Heart right ventricle (tissue), 16 donors: ENCODE results near the gene FBXL20. TPM values are rescaled to one million over a fixed set of nuclear protein-coding genes. Genes with fewer than 3 reads are reported as not detected.

Source experiments
- ATAC-seq, 8 donors: fragments of 200-7000 bp; cut with Tn5 transposase; one replicate each; pipeline ENCODE4 v1.9.1; 2020; ENCODE audit warnings: mild to moderate bottlenecking in 8 of 8, moderate library complexity in 8 of 8, moderate number of reproducible peaks in 1 of 8
- DNase-seq, 2 donors: peaks; one replicate each; pipeline ENCODE4 v3.0.0-alpha.2; 2020
- H3K27ac ChIP-seq, 10 donors: fragments of 200-600 bp; sonication (generic) in 2 of 10; one replicate each; pipeline versions ENCODE4 v1.5.0 to v1.8.0; 2020 to 2022; ENCODE audit warnings: mild to moderate bottlenecking in 3 of 10
- H3K27me3 ChIP-seq, 7 donors: fragments of 200-600 bp; one replicate each; pipeline ENCODE4 v1.8.0; 2021 to 2022; ENCODE audit warnings: mild to moderate bottlenecking in 2 of 7
- H3K36me3 ChIP-seq, 9 donors: fragments of 200-600 bp; sonication (generic) in 1 of 9; one replicate each; pipeline versions ENCODE4 v1.5.0 to v1.8.0; 2020 to 2022; ENCODE audit warnings: mild to moderate bottlenecking in 2 of 9
- H3K4me1 ChIP-seq, 9 donors: fragments of 200-600 bp; sonication (generic) in 1 of 9; one replicate each; pipeline versions ENCODE4 v1.5.0 to v1.8.0; 2020 to 2022; ENCODE audit warnings: mild to moderate bottlenecking in 4 of 9
- H3K4me3 ChIP-seq, 10 donors: fragments of 200-600 bp; sonication (generic) in 2 of 10; one replicate each; pipeline versions ENCODE4 v1.5.0 to v1.8.0; 2020 to 2022; ENCODE audit warnings: mild to moderate bottlenecking in 7 of 10, moderate library complexity in 2 of 10
- H3K9me3 ChIP-seq, 11 donors: fragments of 200-600 bp in 10 of 11; sonication (generic) in 2 of 11; one replicate each; pipeline versions ENCODE4 v1.5.0 to v1.8.0; 2013 to 2022; ENCODE audit warnings: mild to moderate bottlenecking in 2 of 11, control low read depth in 1 of 11, moderate library complexity in 1 of 11
- CTCF ChIP-seq, 9 donors: fragments of 200-600 bp; sonication (generic) in 2 of 9; IDR thresholded peaks; one replicate each; pipeline versions ENCODE4 v1.5.0 to v1.8.0; 2021 to 2022; ENCODE audit warnings: antibody characterized with exemption in 9 of 9, mild to moderate bottlenecking in 5 of 9, moderate library complexity in 1 of 9
- WGBS, 2 donors: extraction: QIAGEN DNeasy Blood & Tissue Kit; methylation state at CpG; one replicate each; pipeline ENCODE4 v1.1.7; 2013; ENCODE audit warnings: inconsistent platforms in 1 of 2; 5-methylcytosine and 5-hydroxymethylcytosine counted together
- intact Hi-C, 10 donors: fragments of 100-400 bp; cut with DNase I; formaldehyde crosslinking; loops; one replicate each; pipeline versions ENCODE4 v1.11.1 to v1.14.2; 2022
- polyA plus RNA-seq, 2 donors: library from polyadenylated mRNA; stranded (reverse); fragments of 200-250 nt; gene quantifications; one replicate each; pipeline ENCODE4 v1.2.3, GENCODE V29; 2013
- total RNA-seq, 10 donors: library from RNA; stranded (reverse); fragmentation: NEBNext Ultra II Directional in 3 of 10; extraction: Animal tissue kit (Norgen Biotek cat#: 25700) in 3 of 10; gene quantifications; one replicate each; pipeline versions ENCODE4 v1.2.1 to v1.2.4, GENCODE V29; 2021 to 2023
- donor health status: Arrhythmogenic right ventricular cardiomyopathy.
- donor health status: ischemic (EF 13 %, LVEDD 7.1; RV severe dilation, severe dysfunction).
- donor health status: healthy with polysubstance abuse.
- donor health status: DM: no; HTN: yes; CAD: no.
- donor health status: DM: no; HTN: no; CAD: no.
- donor health status: ischemic (EF 25% LVEDD 6.9; RV normal size, moderate dysfunction).
- donor health status: ischemic (EF 25% LVEDD 5.7; RV mildly dilated, moderate dysfunction).
- donor health status: healthy.
- donor health status: DM: yes; HTN: yes; CAD: no.
- donor health status: Ischemic cardiomyopathy.
- donor health status: ischemic (EF 35%, LVEDD 5.7; RV mildly dilated, moderate dysfunction).
- donor health status: nonischemic (EF 11% LVEDD 7.7; RV severe dilation, severe dysfunction).
- donor health status: DM: yes; HTN: yes; CAD: no.
- donor health status: PGD.
- donor health status: ischemic (EF 29% LVEDD 5.4; RV normal size, mild dysfunction).
- donor health status: nonischemic (EF 23%, LVEDD 6.1; RV moderate dilation, normal function).

Gene FBXL20
- total and polyA plus RNA-seq, 12 donors = 1.7 to 19.7 (median 15.5) TPM

- Histone ChIP-seq H3K9me3 (no peaks in the 10 kb centered on the region), H3K27ac (no peak overlapping the region), H3K4me3 (no peak overlapping the region), H3K4me1 (peaks cover 0 to 3% (median 0%) of the 10 kb centered on the region in 9 donors), H3K27me3 (no peaks in the 10 kb centered on the region), H3K36me3 (peaks cover 0 to 100% (median 60%) of the 10 kb centered on the region in 9 donors)
- DNase-seq (no peak), ATAC-seq (no peak)
- intact Hi-C loops = loop anchor here in 3 of 10 donors (10.0 kb wide), 1 partner anchor 133 kb away; the partner anchor contains the start of gene FBXL20 (in 3 of the 3)
- WGBS, 2 donors = 100% methylated on average over 2 to 3 of the region's 3 CpGs
- no peak for TF ChIP-seq CTCF (IDR thresholded peaks at IDR 0.05)
Measured at GRCh38 chr17:39271546-39271945, 129.9 kb downstream of the FBXL20 start.

- Histone ChIP-seq H3K4me1 (no peaks in the 10 kb centered on the region), H3K27ac (no peak overlapping the region), H3K36me3 (peaks cover 0 to 100% (median 60%) of the 10 kb centered on the region in 9 donors), H3K4me3 (no peak overlapping the region), H3K27me3 (no peaks in the 10 kb centered on the region), H3K9me3 (no peaks in the 10 kb centered on the region)
- ATAC-seq (no peak), DNase-seq (no peak)
- 41 to 56% methylated on average over 3 of the region's 3 CpGs for WGBS, 2 donors
- intact Hi-C loops = loop anchor here in 3 of 10 donors (10.0 kb wide), 1 partner anchor 134 kb away; the partner anchor contains the start of gene FBXL20 (in 3 of the 3)
- TF ChIP-seq CTCF (IDR thresholded peaks at IDR 0.05) = peak in 7 of 9 donors; percentile 20 to 55 (median 45)
Measured at GRCh38 chr17:39270923-39271322, 130.5 kb downstream of the FBXL20 start.

- Histone ChIP-seq H3K9me3 (no peaks in the 10 kb centered on the region), H3K27me3 (no peaks in the 10 kb centered on the region), H3K27ac (peak overlapping the region in 7 of 10 donors; percentile 29 to 71 (median 51)), H3K36me3 (peaks cover 0 to 100% (median 43%) of the 10 kb centered on the region in 9 donors), H3K4me3 (no peak overlapping the region), H3K4me1 (peaks cover 0 to 14% (median 7%) of the 10 kb centered on the region in 9 donors)
- intact Hi-C loops = loop anchor here in 2 of 10 donors (10.0 kb wide), 2 partner anchors 121 to 131 kb away; no protein-coding TSS in a partner anchor
- ATAC-seq (peak; percentile 33 to 94 (median 83)), DNase-seq (peak; percentile 31 to 53)
- 36 to 48% methylated on average over 5 of the region's 5 CpGs for WGBS, 2 donors
- no peak for TF ChIP-seq CTCF (IDR thresholded peaks at IDR 0.05)
Measured at GRCh38 chr17:39264119-39264518, 137.3 kb downstream of the FBXL20 start.

GRCh38 chr17:39261286-39261685, 140.1 kb downstream of the FBXL20 start:
- no peak for ATAC-seq
- TF ChIP-seq CTCF (IDR thresholded peaks at IDR 0.05) = peak in 6 of 9 donors; percentile 7 to 35 (median 16)
- Histone ChIP-seq H3K36me3 (peaks cover 0 to 100% (median 47%) of the 10 kb centered on the region in 9 donors), H3K9me3 (no peaks in the 10 kb centered on the region), H3K4me3 (no peak overlapping the region), H3K27ac (no peak overlapping the region), H3K27me3 (no peaks in the 10 kb centered on the region), H3K4me1 (peaks cover 0 to 14% (median 7%) of the 10 kb centered on the region in 9 donors)
- intact Hi-C loops = loop anchor here in 2 of 10 donors (10.0 kb wide), 2 partner anchors 124 to 134 kb away; no protein-coding TSS in a partner anchor
- no peak for DNase-seq
- 81 to 86% methylated on average over 7 of the region's 7 CpGs for WGBS, 2 donors
